SU-DHL-6 (cell line): ENCODE measurements around the gene FBH1.

Experiments
- H2AFZ ChIP-seq: fragments of 200-600 bp; sonication (generic); 2 replicates; pipeline ENCODE4 v1.6.1; 2014; ENCODE audit warnings: low read depth, mild to moderate bottlenecking, moderate library complexity, mixed read lengths, antibody characterized with exemption, low read length; ENCODE audit not compliant: severe bottlenecking
- H3F3A ChIP-seq: fragments of 200-600 bp; shearing (Covaris generic); 2 replicates; pipeline ENCODE4 v1.6.0; 2016; ENCODE audit warnings: antibody characterized with exemption, mild to moderate bottlenecking; ENCODE audit not compliant: insufficient read depth
- H3K27ac ChIP-seq: fragments of 200-600 bp; sonication (generic); 2 replicates; pipeline ENCODE4 v1.5.1; 2016; ENCODE audit warnings: low read depth, mild to moderate bottlenecking, low read length, moderate library complexity, mixed read lengths
- H3K27me3 ChIP-seq: fragments of 200-600 bp; sonication (generic), shearing (Covaris generic); 2 replicates; pipeline ENCODE4 v1.6.0; 2014; ENCODE audit warnings: mild to moderate bottlenecking, low read length
- H3K36me3 ChIP-seq: fragments of 200-600 bp; sonication (generic); 2 replicates; pipeline ENCODE4 v1.6.1; 2014; ENCODE audit warnings: mild to moderate bottlenecking, low read length, mixed read lengths
- H3K4me2 ChIP-seq: fragments of 300-600, 200-600 bp; shearing (Covaris generic), sonication (generic); 2 replicates; pipeline ENCODE4 v1.6.0; 2014; ENCODE audit warnings: low read length, low read depth, mild to moderate bottlenecking; ENCODE audit not compliant: poor library complexity, severe bottlenecking
- H3K4me3 ChIP-seq: fragments of 200-600 bp; sonication (generic); 2 replicates; pipeline ENCODE4 v1.5.1; 2014; ENCODE audit warnings: antibody characterized with exemption, low read length, mild to moderate bottlenecking, mixed read lengths; ENCODE audit not compliant: insufficient read depth, poor library complexity, severe bottlenecking
- H3K79me2 ChIP-seq: fragments of 200-600 bp; sonication (generic); 2 replicates; pipeline ENCODE4 v1.6.1; 2014; ENCODE audit warnings: mild to moderate bottlenecking, low read length, moderate library complexity; ENCODE audit not compliant: insufficient read depth
- H3K9ac ChIP-seq: fragments of 200-600 bp; sonication (generic); 2 replicates; pipeline ENCODE4 v1.7.0; 2014; ENCODE audit warnings: mild to moderate bottlenecking, low read length
- H3K9me2 ChIP-seq: fragments of 200-600 bp; sonication (generic); replicated peaks from 2 replicates; pipeline ENCODE4 v1.6.1; 2014; ENCODE audit warnings: low read length; ENCODE audit not compliant: insufficient read depth
- H3K9me3 ChIP-seq: fragments of 200-600 bp; sonication (generic); 2 replicates; pipeline ENCODE4 v1.6.1; 2014; ENCODE audit warnings: low read length, mixed read lengths; ENCODE audit not compliant: insufficient read depth
- H4K20me1 ChIP-seq: fragments of 200-600 bp; sonication (generic); 2 replicates; pipeline ENCODE4 v1.6.1; 2014; ENCODE audit warnings: low read depth, mild to moderate bottlenecking, antibody characterized with exemption, low read length, moderate library complexity, mixed read lengths
- EZH2phosphoT487 ChIP-seq: fragments of 200-600 bp; sonication (generic), shearing (Covaris generic); conservative IDR thresholded peaks from 2 replicates; pipeline ENCODE4 v1.6.1; 2018; ENCODE audit warnings: mild to moderate bottlenecking, antibody characterized with exemption, low read length, moderate library complexity, mixed read lengths
- TF ChIP-seq, protein P1 (sequence below): fragments of 200-600 bp; sonication (generic); IDR thresholded peaks from one replicate; pipeline ENCODE4 v1.5.1; 2017; ENCODE audit warnings: antibody characterized with exemption, mild to moderate bottlenecking, low read length, moderate library complexity; ENCODE audit not compliant: insufficient read depth, poor library complexity, severe bottlenecking

FBH1 gene

DNA sequence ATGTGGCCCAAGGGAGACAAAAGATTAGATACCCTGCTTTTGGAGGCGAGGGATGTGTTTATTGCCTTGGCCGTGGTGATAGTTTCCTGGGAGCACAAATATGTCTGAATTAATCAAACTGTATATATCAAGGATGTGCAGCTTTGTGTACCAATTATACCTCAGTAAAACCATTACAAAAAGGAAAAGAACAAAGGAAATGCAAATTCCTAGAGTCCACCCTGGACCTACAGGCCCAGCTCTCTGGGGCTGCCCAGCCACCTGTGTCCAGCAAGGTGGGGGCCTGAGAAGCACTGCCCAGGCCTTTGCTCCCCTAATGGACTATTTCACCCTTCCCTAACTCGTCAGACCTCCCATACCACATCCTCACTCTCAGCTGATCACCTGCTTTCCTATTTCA, 20.9 kb upstream of the FBH1 start:
- Histone ChIP-seq H3K9me3 (no peaks in the 10 kb centered on the region), H3K27ac (no peak overlapping the region), H3K79me2 (no peaks in the 10 kb centered on the region), H3K36me3 (no peaks in the 10 kb centered on the region), H3F3A (peaks cover 1% of the 10 kb centered on the region), H3K4me2 (no peak overlapping the region), H3K27me3 (no peaks in the 10 kb centered on the region), H3K9me2 (no peaks in the 10 kb centered on the region), H3K9ac (no peak overlapping the region), H4K20me1 (no peaks in the 10 kb centered on the region), H2AFZ (no peak overlapping the region), H3K4me3 (no peak overlapping the region)
- TF ChIP-seq EZH2phosphoT487 = no peak
- TF ChIP-seq, protein P1, sequence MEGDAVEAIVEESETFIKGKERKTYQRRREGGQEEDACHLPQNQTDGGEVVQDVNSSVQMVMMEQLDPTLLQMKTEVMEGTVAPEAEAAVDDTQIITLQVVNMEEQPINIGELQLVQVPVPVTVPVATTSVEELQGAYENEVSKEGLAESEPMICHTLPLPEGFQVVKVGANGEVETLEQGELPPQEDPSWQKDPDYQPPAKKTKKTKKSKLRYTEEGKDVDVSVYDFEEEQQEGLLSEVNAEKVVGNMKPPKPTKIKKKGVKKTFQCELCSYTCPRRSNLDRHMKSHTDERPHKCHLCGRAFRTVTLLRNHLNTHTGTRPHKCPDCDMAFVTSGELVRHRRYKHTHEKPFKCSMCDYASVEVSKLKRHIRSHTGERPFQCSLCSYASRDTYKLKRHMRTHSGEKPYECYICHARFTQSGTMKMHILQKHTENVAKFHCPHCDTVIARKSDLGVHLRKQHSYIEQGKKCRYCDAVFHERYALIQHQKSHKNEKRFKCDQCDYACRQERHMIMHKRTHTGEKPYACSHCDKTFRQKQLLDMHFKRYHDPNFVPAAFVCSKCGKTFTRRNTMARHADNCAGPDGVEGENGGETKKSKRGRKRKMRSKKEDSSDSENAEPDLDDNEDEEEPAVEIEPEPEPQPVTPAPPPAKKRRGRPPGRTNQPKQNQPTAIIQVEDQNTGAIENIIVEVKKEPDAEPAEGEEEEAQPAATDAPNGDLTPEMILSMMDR = no peak

GRCh38 chr10:5871596-5871995, 18.4 kb upstream of the FBH1 start:
- H4K20me1 ChIP-seq = no peaks in the 10 kb centered on the region
- H3K79me2 ChIP-seq = no peaks in the 10 kb centered on the region
- peaks cover 14% of the 10 kb centered on the region for H3F3A ChIP-seq
- no peaks in the 10 kb centered on the region for H3K9me3 ChIP-seq
- no peaks in the 10 kb centered on the region for H3K36me3 ChIP-seq
- no peak overlapping the region for H3K27ac ChIP-seq
- TF ChIP-seq, protein P1 = no peak
- no peaks in the 10 kb centered on the region for H3K27me3 ChIP-seq
- no peak overlapping the region for H3K9ac ChIP-seq
- H3K9me2 ChIP-seq = no peaks in the 10 kb centered on the region
- no peak overlapping the region for H3K4me3 ChIP-seq
- H2AFZ ChIP-seq = no peak overlapping the region
- no peak overlapping the region for H3K4me2 ChIP-seq

DNA sequence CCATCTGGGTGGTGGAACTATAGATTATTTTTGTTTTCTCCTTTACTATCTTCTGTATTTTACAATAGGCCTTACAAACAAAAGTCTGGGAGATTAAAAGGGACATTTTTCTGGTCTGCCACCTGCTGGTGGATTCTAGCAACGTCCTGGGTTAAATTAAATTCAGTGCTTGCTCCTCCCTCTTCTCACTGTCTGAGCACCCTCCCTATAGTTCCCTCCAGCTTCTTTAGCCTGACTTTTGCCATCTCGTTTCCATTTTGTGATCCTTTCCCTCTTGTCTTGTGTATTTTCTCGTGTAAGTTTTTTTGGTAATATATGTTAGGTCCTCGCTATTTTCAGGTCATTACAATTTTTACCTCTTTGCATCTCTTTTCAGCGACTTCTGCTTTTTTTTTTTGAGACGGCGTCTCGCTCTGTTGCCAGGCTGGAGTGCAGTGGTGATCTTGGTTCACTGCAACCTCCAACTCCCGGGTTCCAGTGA, 16.5 kb upstream of the FBH1 start:
- H3K36me3 ChIP-seq = no peaks in the 10 kb centered on the region
- H2AFZ ChIP-seq = peak overlapping the region; percentile 65
- no peak overlapping the region for H3K4me3 ChIP-seq
- peak overlapping the region; percentile 34; the same call in 1 of the 2 replicates for H3K9ac ChIP-seq
- H3K27me3 ChIP-seq = no peaks in the 10 kb centered on the region
- no peaks in the 10 kb centered on the region for H4K20me1 ChIP-seq
- H3K9me3 ChIP-seq = no peaks in the 10 kb centered on the region
- H3K4me2 ChIP-seq = peak overlapping the region; percentile 56
- H3K79me2 ChIP-seq = no peaks in the 10 kb centered on the region
- peaks cover 14% of the 10 kb centered on the region for H3F3A ChIP-seq
- TF ChIP-seq, protein P1 = peak; percentile 72
- TF ChIP-seq EZH2phosphoT487 = no peak
- peak overlapping the region; percentile 87 for H3K27ac ChIP-seq
- no peaks in the 10 kb centered on the region for H3K9me2 ChIP-seq
